ENCODE data around the gene KMO. TPM values are rescaled to one million over a fixed set of nuclear protein-coding genes. Genes with fewer than 3 reads are reported as not detected.
A peak's percentile ranks its signal among the peaks of the same experiment; 100 is the strongest.

KMO gene
- total and polyA plus RNA-seq, 2 experiments from 2014 or later = 0.05 TPM; not detected in 1

DNA sequence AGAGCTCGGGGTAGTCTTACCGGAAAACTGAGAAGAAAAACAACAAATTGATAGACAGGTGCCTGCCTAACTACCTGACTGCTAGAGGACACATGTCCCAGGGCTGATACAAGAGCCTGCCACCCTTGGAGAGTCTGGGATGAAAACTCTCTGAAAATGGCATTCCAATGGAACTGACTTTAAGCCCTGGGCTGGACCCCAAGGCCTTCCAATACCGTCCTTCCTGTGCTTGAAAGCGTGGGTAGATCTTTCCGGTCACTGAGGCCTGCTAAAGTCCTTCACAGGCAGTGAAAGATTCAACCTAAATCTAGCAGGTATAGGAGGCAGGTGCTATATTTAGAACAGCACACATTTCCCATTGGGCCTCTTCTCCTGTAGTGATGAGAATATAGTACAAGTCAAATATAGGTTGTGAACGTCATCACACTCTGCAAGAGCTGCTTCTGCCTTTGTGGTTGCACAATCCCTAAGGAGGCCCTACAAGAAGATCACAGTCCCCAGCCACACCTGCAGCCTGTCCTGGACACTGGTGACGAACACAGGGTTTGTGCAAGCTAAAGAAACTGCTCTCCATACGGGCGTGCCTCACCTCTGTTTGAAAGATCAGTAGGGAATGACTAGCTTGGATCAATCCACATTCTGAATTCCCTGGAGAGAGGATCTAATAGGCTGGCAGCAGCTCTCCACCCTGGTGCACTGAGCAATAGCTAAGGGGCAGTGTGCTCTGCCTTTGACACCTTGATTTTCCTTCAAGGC is 108.9 kb downstream of the KMO start:
- Histone ChIP-seq H3K79me2 (replicated peaks; ENCODE audit: insufficient read depth) (peaks cover 35% of the 10 kb centered on the region), H3F3A (replicated peaks; ENCODE audit: low read depth) (no peaks in the 10 kb centered on the region), H3K9me2 (ENCODE audit: insufficient read depth) (no peaks in the 10 kb centered on the region), H4K20me1 (replicated peaks; ENCODE audit: insufficient read depth) (peaks cover 5% of the 10 kb centered on the region), H3K27me3 (ENCODE audit: insufficient read depth) (no peaks in the 10 kb centered on the region), H2AFZ (peak overlapping the region; percentile 98), H3K4me1 (ENCODE audit: insufficient read depth) (peaks cover 9% of the 10 kb centered on the region), H3K4me3 (peak overlapping the region; percentile 49), H3K27ac (ENCODE audit: low read depth) (no peak overlapping the region), H3K4me2 (peak overlapping the region; percentile 77), H3K36me3 (ENCODE audit: insufficient read depth) (peaks cover 4% of the 10 kb centered on the region; the same call in 1 of the 2 replicates)
- no peak overlapping the region for H3K27ac Mint-ChIP-seq
- ATAC-seq = no peak
- TF ChIP-seq CREB1 (CRISPR knock-in tag; IDR thresholded peaks at IDR 0.05; ENCODE audit: low read depth) (no peak), NANOG (IDR thresholded peaks at IDR 0.05; ENCODE audit: borderline replicate concordance) (no peak), EZH2 (IDR thresholded peaks at IDR 0.05; ENCODE audit: low read depth, unreplicated experiment) (no peak), ZNF114 (CRISPR knock-in tag; IDR thresholded peaks at IDR 0.05) (no peak)
- TF ChIP-seq, protein P1, sequence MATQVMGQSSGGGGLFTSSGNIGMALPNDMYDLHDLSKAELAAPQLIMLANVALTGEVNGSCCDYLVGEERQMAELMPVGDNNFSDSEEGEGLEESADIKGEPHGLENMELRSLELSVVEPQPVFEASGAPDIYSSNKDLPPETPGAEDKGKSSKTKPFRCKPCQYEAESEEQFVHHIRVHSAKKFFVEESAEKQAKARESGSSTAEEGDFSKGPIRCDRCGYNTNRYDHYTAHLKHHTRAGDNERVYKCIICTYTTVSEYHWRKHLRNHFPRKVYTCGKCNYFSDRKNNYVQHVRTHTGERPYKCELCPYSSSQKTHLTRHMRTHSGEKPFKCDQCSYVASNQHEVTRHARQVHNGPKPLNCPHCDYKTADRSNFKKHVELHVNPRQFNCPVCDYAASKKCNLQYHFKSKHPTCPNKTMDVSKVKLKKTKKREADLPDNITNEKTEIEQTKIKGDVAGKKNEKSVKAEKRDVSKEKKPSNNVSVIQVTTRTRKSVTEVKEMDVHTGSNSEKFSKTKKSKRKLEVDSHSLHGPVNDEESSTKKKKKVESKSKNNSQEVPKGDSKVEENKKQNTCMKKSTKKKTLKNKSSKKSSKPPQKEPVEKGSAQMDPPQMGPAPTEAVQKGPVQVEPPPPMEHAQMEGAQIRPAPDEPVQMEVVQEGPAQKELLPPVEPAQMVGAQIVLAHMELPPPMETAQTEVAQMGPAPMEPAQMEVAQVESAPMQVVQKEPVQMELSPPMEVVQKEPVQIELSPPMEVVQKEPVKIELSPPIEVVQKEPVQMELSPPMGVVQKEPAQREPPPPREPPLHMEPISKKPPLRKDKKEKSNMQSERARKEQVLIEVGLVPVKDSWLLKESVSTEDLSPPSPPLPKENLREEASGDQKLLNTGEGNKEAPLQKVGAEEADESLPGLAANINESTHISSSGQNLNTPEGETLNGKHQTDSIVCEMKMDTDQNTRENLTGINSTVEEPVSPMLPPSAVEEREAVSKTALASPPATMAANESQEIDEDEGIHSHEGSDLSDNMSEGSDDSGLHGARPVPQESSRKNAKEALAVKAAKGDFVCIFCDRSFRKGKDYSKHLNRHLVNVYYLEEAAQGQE (IDR thresholded peaks at IDR 0.05; ENCODE audit: unreplicated experiment) = no peak
- TF ChIP-seq, protein P2, sequence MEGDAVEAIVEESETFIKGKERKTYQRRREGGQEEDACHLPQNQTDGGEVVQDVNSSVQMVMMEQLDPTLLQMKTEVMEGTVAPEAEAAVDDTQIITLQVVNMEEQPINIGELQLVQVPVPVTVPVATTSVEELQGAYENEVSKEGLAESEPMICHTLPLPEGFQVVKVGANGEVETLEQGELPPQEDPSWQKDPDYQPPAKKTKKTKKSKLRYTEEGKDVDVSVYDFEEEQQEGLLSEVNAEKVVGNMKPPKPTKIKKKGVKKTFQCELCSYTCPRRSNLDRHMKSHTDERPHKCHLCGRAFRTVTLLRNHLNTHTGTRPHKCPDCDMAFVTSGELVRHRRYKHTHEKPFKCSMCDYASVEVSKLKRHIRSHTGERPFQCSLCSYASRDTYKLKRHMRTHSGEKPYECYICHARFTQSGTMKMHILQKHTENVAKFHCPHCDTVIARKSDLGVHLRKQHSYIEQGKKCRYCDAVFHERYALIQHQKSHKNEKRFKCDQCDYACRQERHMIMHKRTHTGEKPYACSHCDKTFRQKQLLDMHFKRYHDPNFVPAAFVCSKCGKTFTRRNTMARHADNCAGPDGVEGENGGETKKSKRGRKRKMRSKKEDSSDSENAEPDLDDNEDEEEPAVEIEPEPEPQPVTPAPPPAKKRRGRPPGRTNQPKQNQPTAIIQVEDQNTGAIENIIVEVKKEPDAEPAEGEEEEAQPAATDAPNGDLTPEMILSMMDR (conservative IDR thresholded peaks at IDR 0.05; ENCODE audit: low read depth in 2 of 2) = no peak
- DNase-seq (ENCODE audit: low spot score) = no peak
- H3K4me1 Mint-ChIP-seq = peaks cover 34% of the 10 kb centered on the region
- peaks cover 8% of the 10 kb centered on the region for H3K27me3 Mint-ChIP-seq (ENCODE audit: insufficient read depth, low read depth, poor library complexity)
- H3K9me3 Mint-ChIP-seq = peaks cover 23% of the 10 kb centered on the region
- H3K36me3 Mint-ChIP-seq (ENCODE audit: low read depth) = peaks cover 20% of the 10 kb centered on the region
- peak overlapping the region; percentile 65 for H3K4me3 Mint-ChIP-seq

DNA sequence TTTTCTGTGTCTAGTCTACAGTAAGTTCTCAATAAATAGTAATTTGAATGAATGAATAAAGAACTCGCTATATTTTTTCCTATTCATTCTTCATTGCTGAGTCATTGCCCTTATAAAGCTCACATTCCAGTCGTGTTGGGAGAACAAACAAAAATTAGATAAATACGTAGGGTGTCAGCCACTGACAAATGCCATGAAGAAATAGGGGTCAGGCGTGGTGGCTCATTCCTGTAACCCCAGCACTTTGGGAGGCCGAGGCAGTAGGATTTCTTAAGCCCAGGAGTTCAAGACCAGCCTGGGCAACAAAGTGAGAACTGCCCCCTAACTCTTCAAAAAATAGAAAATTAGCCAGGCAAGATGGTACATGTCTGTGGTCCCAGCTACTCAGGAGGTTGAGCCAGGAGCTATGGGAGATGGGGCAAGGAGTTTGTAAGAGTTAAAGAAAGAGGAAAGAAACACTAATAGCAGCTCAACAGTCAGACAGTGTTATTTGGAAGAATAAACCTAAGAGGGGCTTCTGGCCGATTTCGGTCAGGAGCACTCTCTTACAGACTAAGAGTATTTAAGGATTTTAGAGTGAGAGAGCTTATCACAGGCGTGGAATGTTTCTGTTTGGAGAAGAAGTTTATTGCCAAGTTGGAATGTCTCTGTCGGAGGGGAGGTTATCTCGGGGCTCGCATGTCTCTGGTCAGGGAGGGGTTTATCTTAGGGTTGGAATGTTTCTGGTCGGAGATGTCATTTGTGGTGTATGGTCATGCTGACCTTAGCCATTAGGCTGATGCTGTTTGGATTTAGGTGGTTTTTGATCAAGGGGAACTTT is 109.8 kb downstream of the KMO start:
- H3K4me1 ChIP-seq (ENCODE audit: insufficient read depth) = peaks cover 9% of the 10 kb centered on the region
- H3K4me2 ChIP-seq = no peak overlapping the region
- Mint-ChIP-seq H3K27ac (no peak overlapping the region), H3K9me3 (peaks cover 23% of the 10 kb centered on the region), H3K4me3 (no peak overlapping the region), H3K36me3 (ENCODE audit: low read depth) (peaks cover 20% of the 10 kb centered on the region), H3K4me1 (peaks cover 29% of the 10 kb centered on the region), H3K27me3 (ENCODE audit: insufficient read depth, low read depth, poor library complexity) (peaks cover 8% of the 10 kb centered on the region)
- no peaks in the 10 kb centered on the region for H3K27me3 ChIP-seq (ENCODE audit: insufficient read depth)
- DNase-seq (ENCODE audit: low spot score) = no peak
- no peak for ATAC-seq
- no peak overlapping the region for H3K27ac ChIP-seq (ENCODE audit: low read depth)
- H3K79me2 ChIP-seq (replicated peaks; ENCODE audit: insufficient read depth) = peaks cover 25% of the 10 kb centered on the region
- H3F3A ChIP-seq (replicated peaks; ENCODE audit: low read depth) = no peaks in the 10 kb centered on the region
- peaks cover 5% of the 10 kb centered on the region for H4K20me1 ChIP-seq (replicated peaks; ENCODE audit: insufficient read depth)
- no peaks in the 10 kb centered on the region for H3K9me2 ChIP-seq (ENCODE audit: insufficient read depth)
- H3K36me3 ChIP-seq (ENCODE audit: insufficient read depth) = peaks cover 4% of the 10 kb centered on the region; the same call in 1 of the 2 replicates
- H3K4me3 ChIP-seq = no peak overlapping the region
- H2AFZ ChIP-seq = no peak overlapping the region
- TF ChIP-seq, protein P2 (conservative IDR thresholded peaks at IDR 0.05; ENCODE audit: low read depth in 2 of 2) = no peak
- TF ChIP-seq CREB1 (CRISPR knock-in tag; IDR thresholded peaks at IDR 0.05; ENCODE audit: low read depth) = no peak
- TF ChIP-seq STAT1 (IDR thresholded peaks at IDR 0.05; ENCODE audit: unreplicated experiment) = no peak
- no peak for TF ChIP-seq ZNF114 (CRISPR knock-in tag; IDR thresholded peaks at IDR 0.05)
- TF ChIP-seq ZNF331 (CRISPR knock-in tag; IDR thresholded peaks at IDR 0.05; ENCODE audit: low read depth) = no peak
- no peak for TF ChIP-seq JUNB (IDR thresholded peaks at IDR 0.05; ENCODE audit: unreplicated experiment)
- TF ChIP-seq, protein P1 (IDR thresholded peaks at IDR 0.05; ENCODE audit: unreplicated experiment) = no peak
- no peak for TF ChIP-seq EZH2phosphoT487 (IDR thresholded peaks at IDR 0.05; ENCODE audit: unreplicated experiment)

All from GM23338 (cell line).